ENCODE results near the gene ME3.

DNA sequence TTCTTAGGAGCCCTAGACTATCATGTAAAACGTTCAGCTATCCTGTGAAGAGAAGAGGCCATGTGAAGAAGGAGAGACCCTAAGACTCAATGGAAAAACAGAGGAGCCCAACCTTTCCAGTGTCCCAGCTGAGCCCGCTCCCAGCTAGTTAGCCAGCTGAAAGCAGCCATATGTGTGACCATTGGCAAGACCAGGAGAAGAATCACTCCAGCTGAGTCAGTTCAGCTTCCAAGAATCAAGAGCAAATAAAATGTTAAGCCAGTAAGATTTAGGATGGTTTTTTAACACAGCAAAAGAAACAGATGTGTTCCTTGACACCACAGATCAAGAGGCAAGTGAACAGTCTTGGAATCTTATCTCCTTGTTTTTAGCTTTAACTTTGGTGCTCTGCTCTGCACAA, 189.7 kb downstream of the ME3 start:
- TF ChIP-seq, protein P1, sequence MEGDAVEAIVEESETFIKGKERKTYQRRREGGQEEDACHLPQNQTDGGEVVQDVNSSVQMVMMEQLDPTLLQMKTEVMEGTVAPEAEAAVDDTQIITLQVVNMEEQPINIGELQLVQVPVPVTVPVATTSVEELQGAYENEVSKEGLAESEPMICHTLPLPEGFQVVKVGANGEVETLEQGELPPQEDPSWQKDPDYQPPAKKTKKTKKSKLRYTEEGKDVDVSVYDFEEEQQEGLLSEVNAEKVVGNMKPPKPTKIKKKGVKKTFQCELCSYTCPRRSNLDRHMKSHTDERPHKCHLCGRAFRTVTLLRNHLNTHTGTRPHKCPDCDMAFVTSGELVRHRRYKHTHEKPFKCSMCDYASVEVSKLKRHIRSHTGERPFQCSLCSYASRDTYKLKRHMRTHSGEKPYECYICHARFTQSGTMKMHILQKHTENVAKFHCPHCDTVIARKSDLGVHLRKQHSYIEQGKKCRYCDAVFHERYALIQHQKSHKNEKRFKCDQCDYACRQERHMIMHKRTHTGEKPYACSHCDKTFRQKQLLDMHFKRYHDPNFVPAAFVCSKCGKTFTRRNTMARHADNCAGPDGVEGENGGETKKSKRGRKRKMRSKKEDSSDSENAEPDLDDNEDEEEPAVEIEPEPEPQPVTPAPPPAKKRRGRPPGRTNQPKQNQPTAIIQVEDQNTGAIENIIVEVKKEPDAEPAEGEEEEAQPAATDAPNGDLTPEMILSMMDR (conservative IDR thresholded peaks at IDR 0.05 in 1 of 2, IDR thresholded peaks at IDR 0.05 in 1 of 2; ENCODE audit: low read depth in 1 of 2, low read length in 2 of 2), result no peak
- no peak for TF ChIP-seq EZH2 (IDR thresholded peaks at IDR 0.05; ENCODE audit: low read length, missing control alignments)

Data from fibroblast of lung (primary cell).